SK-N-SH treated with all-trans-retinoic acid at 6 μM for 48 hours (cell line): ENCODE data around the gene BPNT1.

ENCODE experiments used
- BACH2 ChIP-seq: fragments of 250-450 bp; sonication (Bioruptor Pico); IDR thresholded peaks from 2 replicates; pipeline ENCODE4 v1.9.0; 2021; ENCODE audit warnings: mild to moderate bottlenecking, borderline replicate concordance
- CSDC2 ChIP-seq: fragments of 250-450 bp; sonication (Bioruptor Pico); IDR thresholded peaks from 2 replicates; pipeline ENCODE4 v1.5.0; 2020; ENCODE audit warnings: mild to moderate bottlenecking, moderate library complexity
- PPARA ChIP-seq: fragments of 250-450 bp; sonication (Bioruptor Pico); IDR thresholded peaks from 2 replicates; pipeline ENCODE4 v1.5.0; 2020; ENCODE audit warnings: mild to moderate bottlenecking, borderline replicate concordance
- RARB ChIP-seq: fragments of 250-450 bp; sonication (Bioruptor Pico); IDR thresholded peaks from 2 replicates; pipeline ENCODE4 v1.8.0; 2021; ENCODE audit warnings: mild to moderate bottlenecking, moderate library complexity
- TCF4 ChIP-seq: fragments of 250-450 bp; sonication (Bioruptor Pico); IDR thresholded peaks from 2 replicates; pipeline ENCODE4 v1.8.0; 2021; ENCODE audit warnings: mild to moderate bottlenecking, moderate library complexity, borderline replicate concordance
- ZNF565 ChIP-seq: fragments of 450-650 bp; formaldehyde crosslinking; conservative IDR thresholded peaks from 2 replicates; pipeline ENCODE4 v1.5.0; 2020; ENCODE audit warnings: low read depth, mild to moderate bottlenecking, moderate library complexity
- TF ChIP-seq, protein P1 (sequence below): fragments of 250-450 bp; sonication (Bioruptor Pico); IDR thresholded peaks from 2 replicates; pipeline ENCODE4 v1.8.0; 2020; ENCODE audit warnings: mild to moderate bottlenecking, moderate library complexity, borderline replicate concordance

DNA sequence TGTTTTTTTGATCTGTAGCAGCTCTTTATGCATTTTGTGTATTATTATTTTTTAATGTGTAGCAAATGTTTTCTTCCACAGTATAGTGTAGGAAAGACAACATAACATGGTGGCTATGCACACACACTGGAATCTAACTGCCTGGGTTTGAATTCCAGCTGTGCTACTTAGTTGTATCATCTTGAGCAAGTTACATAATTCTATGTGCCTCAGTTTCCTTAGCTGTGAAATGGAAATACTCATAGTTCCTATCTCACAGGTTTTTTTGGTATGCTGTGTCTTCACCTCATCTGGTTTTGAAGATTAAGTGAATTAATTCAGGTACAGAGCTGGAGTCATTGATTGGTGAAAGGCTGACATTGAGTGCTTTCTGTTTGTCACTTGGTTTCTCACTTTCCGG is 3.1 kb upstream of the BPNT1 start:
- TF ChIP-seq BACH2 (CRISPR knock-in tag), result no peak
- TF ChIP-seq TCF4 (CRISPR knock-in tag), result no peak
- TF ChIP-seq ZNF565, result no peak
- TF ChIP-seq, protein P1, sequence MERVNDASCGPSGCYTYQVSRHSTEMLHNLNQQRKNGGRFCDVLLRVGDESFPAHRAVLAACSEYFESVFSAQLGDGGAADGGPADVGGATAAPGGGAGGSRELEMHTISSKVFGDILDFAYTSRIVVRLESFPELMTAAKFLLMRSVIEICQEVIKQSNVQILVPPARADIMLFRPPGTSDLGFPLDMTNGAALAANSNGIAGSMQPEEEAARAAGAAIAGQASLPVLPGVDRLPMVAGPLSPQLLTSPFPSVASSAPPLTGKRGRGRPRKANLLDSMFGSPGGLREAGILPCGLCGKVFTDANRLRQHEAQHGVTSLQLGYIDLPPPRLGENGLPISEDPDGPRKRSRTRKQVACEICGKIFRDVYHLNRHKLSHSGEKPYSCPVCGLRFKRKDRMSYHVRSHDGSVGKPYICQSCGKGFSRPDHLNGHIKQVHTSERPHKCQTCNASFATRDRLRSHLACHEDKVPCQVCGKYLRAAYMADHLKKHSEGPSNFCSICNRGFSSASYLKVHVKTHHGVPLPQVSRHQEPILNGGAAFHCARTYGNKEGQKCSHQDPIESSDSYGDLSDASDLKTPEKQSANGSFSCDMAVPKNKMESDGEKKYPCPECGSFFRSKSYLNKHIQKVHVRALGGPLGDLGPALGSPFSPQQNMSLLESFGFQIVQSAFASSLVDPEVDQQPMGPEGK, result no peak
- no peak for TF ChIP-seq CSDC2 (CRISPR knock-in tag)
- no peak for TF ChIP-seq RARB (CRISPR knock-in tag)
- TF ChIP-seq PPARA (CRISPR knock-in tag), result no peak
